EH (cell line): ENCODE data around the gene RXFP1.

Source experiments
- DNase-seq: peaks from one replicate; pipeline ENCODE4 v3.0.0-alpha.2; 2015; ENCODE audit warnings: low read depth

Gene RXFP1

GRCh38 chr4:158521484-158522088, at the start of gene RXFP1:
Gene RXFP1 (plus strand): TSS chr4:158521882. CDS start chr4:158521977, 95 bp downstream.
- no peak for DNase-seq

- no peak for DNase-seq
Observed at GRCh38 chr4:158481811-158482210, 39.9 kb upstream of the RXFP1 start.

- DNase-seq = peak; percentile 53
Observed at GRCh38 chr4:158484173-158484885, 37.4 kb upstream of the RXFP1 start.

GRCh38 chr4:158490629-158491028, 31.1 kb upstream of the RXFP1 start:
- DNase-seq = peak; percentile 37

- peak; percentile 28 for DNase-seq
Observed at GRCh38 chr4:158492391-158492790, 29.3 kb upstream of the RXFP1 start.

GRCh38 chr4:158496030-158496741, 25.5 kb upstream of the RXFP1 start:
- DNase-seq = no peak

GRCh38 chr4:158500054-158500453, 21.6 kb upstream of the RXFP1 start:
- DNase-seq = no peak

- DNase-seq = no peak
Observed at GRCh38 chr4:158513256-158513655, 8.4 kb upstream of the RXFP1 start.

GRCh38 chr4:158519226-158519625, 2.5 kb upstream of the RXFP1 start:
- DNase-seq = no peak

- DNase-seq = no peak
Observed at GRCh38 chr4:158523990-158524535, 2.4 kb downstream of the RXFP1 start.

- DNase-seq = no peak
Observed at GRCh38 chr4:158527516-158527915, 5.8 kb downstream of the RXFP1 start.

- no peak for DNase-seq
Observed at GRCh38 chr4:158529505-158529904, 7.8 kb downstream of the RXFP1 start.

GRCh38 chr4:158530381-158530780, 8.7 kb downstream of the RXFP1 start:
- peak; percentile 49 for DNase-seq

- DNase-seq = no peak
Observed at GRCh38 chr4:158530898-158531297, 9.2 kb downstream of the RXFP1 start.

- no peak for DNase-seq
Observed at GRCh38 chr4:158532556-158533231, 11.0 kb downstream of the RXFP1 start.

GRCh38 chr4:158534727-158535126, 13.0 kb downstream of the RXFP1 start:
- DNase-seq = no peak

- DNase-seq = peak; percentile 87
Observed at GRCh38 chr4:158535130-158535614, 13.5 kb downstream of the RXFP1 start.

- no peak for DNase-seq
Observed at GRCh38 chr4:158536833-158537232, 15.2 kb downstream of the RXFP1 start.

GRCh38 chr4:158538176-158538575, 16.5 kb downstream of the RXFP1 start:
- peak; percentile 77 for DNase-seq

- DNase-seq = no peak
Observed at GRCh38 chr4:158538911-158539310, 17.2 kb downstream of the RXFP1 start.

GRCh38 chr4:158540125-158540907, 18.6 kb downstream of the RXFP1 start:
- no peak for DNase-seq
